Measurements from ENCODE around the gene TFPI. TPM values are rescaled to one million over a fixed set of nuclear protein-coding genes. Genes with fewer than 3 reads are reported as not detected.

TFPI gene
- total RNA-seq, 1 experiment from 2014 or later: 65.7 TPM

DNA sequence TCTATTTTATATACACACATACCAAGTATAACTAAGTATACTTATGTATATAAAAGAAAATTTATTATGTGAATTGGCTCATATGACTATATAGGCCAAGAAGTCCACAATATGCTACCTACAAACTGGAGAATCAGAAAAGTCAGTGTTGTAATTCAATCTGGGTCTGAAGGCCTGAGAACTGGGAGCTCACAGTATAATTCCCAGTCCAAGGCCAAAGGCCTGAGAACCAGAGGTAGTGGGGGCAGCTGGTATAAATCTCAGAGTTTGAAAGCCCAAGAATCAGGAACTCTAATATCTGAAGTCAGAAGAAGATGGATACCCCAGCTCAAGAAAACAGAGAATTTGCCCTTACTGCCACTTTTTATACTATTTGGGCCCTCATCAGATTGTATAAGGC is 38.9 kb upstream of the TFPI start:
- H3K4me3 ChIP-seq: no peak overlapping the region
- DNase-seq: no peak
- no peaks in the 10 kb centered on the region for H3K36me3 ChIP-seq (ENCODE audit: low read depth)
- H3K4me2 ChIP-seq: no peak overlapping the region
- BruUV-seq (replicated peaks): no TSS peak
- ChIA-PET POLR2A (ENCODE audit: unreplicated experiment) (no interaction called here), CTCF (no interaction called here)
- H2AFZ ChIP-seq: no peak overlapping the region
- H4K20me1 ChIP-seq (ENCODE audit: insufficient read depth): no peaks in the 10 kb centered on the region
- TF ChIP-seq EZH2 (IDR thresholded peaks at IDR 0.05; ENCODE audit: low read depth) (no peak), CTCF (conservative IDR thresholded peaks at IDR 0.05) (no peak)
- no peaks in the 10 kb centered on the region for H3K4me1 ChIP-seq (replicated peaks; ENCODE audit: insufficient read depth)
- intact Hi-C loops (cut with micrococcal nuclease; ENCODE audit: unreplicated experiment): no loop called here
- H3K79me2 ChIP-seq (ENCODE audit: low read depth): no peaks in the 10 kb centered on the region
- H3K27ac ChIP-seq: no peak overlapping the region
- no peaks in the 10 kb centered on the region for H3F3A ChIP-seq (ENCODE audit: insufficient read depth, low read depth)
- no peaks in the 10 kb centered on the region for H3K27me3 ChIP-seq (ENCODE audit: insufficient read depth, low read depth)
- H3K9me3 ChIP-seq (ENCODE audit: insufficient read depth, low read depth): no peaks in the 10 kb centered on the region
- H3K9me2 ChIP-seq (ENCODE audit: insufficient read depth): no peaks in the 10 kb centered on the region

GRCh38 chr2:187590175-187590574 is 35.9 kb upstream of the TFPI start:
- Histone ChIP-seq H3K79me2 (ENCODE audit: low read depth) (no peaks in the 10 kb centered on the region), H3K4me1 (replicated peaks; ENCODE audit: insufficient read depth) (no peaks in the 10 kb centered on the region), H3K36me3 (ENCODE audit: low read depth) (no peaks in the 10 kb centered on the region), H3K27ac (no peak overlapping the region), H3K9me3 (ENCODE audit: insufficient read depth, low read depth) (no peaks in the 10 kb centered on the region), H4K20me1 (ENCODE audit: insufficient read depth) (no peaks in the 10 kb centered on the region), H3K4me2 (no peak overlapping the region), H3K9me2 (ENCODE audit: insufficient read depth) (no peaks in the 10 kb centered on the region), H2AFZ (no peak overlapping the region), H3K4me3 (no peak overlapping the region), H3K27me3 (ENCODE audit: insufficient read depth, low read depth) (no peaks in the 10 kb centered on the region), H3F3A (ENCODE audit: insufficient read depth, low read depth) (peaks cover 3% of the 10 kb centered on the region; the same call in 1 of the 2 replicates)
- BruUV-seq (replicated peaks): no TSS peak
- no peak for TF ChIP-seq EZH2 (IDR thresholded peaks at IDR 0.05; ENCODE audit: low read depth)
- intact Hi-C loops (cut with micrococcal nuclease; ENCODE audit: unreplicated experiment): no loop called here
- POLR2A ChIA-PET (ENCODE audit: unreplicated experiment): no interaction called here
- CTCF ChIA-PET: no interaction called here
- no peak for DNase-seq

- no peaks in the 10 kb centered on the region for H3K79me2 ChIP-seq (ENCODE audit: low read depth)
- POLR2A ChIA-PET (ENCODE audit: unreplicated experiment): no interaction called here
- no peak overlapping the region for H2AFZ ChIP-seq
- H3K27me3 ChIP-seq (ENCODE audit: insufficient read depth, low read depth): no peaks in the 10 kb centered on the region
- DNase-seq: no peak
- no peaks in the 10 kb centered on the region for H3K9me3 ChIP-seq (ENCODE audit: insufficient read depth, low read depth)
- H3K4me1 ChIP-seq (replicated peaks; ENCODE audit: insufficient read depth): no peaks in the 10 kb centered on the region
- CTCF ChIA-PET: no interaction called here
- no peaks in the 10 kb centered on the region for H3K36me3 ChIP-seq (ENCODE audit: low read depth)
- no TSS peak for BruUV-seq (replicated peaks)
- H3K4me3 ChIP-seq: no peak overlapping the region
- no peaks in the 10 kb centered on the region for H3K9me2 ChIP-seq (ENCODE audit: insufficient read depth)
- intact Hi-C loops (cut with micrococcal nuclease; ENCODE audit: unreplicated experiment): loop anchor here (10.0 kb wide), 2 partner anchors 189 to 1829 kb away; no protein-coding TSS in a partner anchor
- no peak overlapping the region for H3K4me2 ChIP-seq
- H3K27ac ChIP-seq: peak overlapping the region; percentile 29; the same call in 1 of the 2 replicates
- TF ChIP-seq EZH2 (IDR thresholded peaks at IDR 0.05; ENCODE audit: low read depth): no peak
- no peak for TF ChIP-seq CTCF (conservative IDR thresholded peaks at IDR 0.05)
- peaks cover 3% of the 10 kb centered on the region; the same call in 1 of the 2 replicates for H3F3A ChIP-seq (ENCODE audit: insufficient read depth, low read depth)
- no peaks in the 10 kb centered on the region for H4K20me1 ChIP-seq (ENCODE audit: insufficient read depth)
These were observed 31.9 kb upstream of the TFPI start for GRCh38 chr2:187586011-187586641.

Data from PC-9 (cell line).